Activated CD4-positive, alpha-beta T cell treated with anti-CD3 and anti-CD28 coated beads, Interleukin-2, amount 50 U/mL, for 16 hours (primary cell): ENCODE measurements around the gene SYTL3.

ENCODE experiments used
- DNase-seq: peaks from one replicate; pipeline ENCODE4 v3.0.0-alpha.2; 2020

The SYTL3 gene

DNA sequence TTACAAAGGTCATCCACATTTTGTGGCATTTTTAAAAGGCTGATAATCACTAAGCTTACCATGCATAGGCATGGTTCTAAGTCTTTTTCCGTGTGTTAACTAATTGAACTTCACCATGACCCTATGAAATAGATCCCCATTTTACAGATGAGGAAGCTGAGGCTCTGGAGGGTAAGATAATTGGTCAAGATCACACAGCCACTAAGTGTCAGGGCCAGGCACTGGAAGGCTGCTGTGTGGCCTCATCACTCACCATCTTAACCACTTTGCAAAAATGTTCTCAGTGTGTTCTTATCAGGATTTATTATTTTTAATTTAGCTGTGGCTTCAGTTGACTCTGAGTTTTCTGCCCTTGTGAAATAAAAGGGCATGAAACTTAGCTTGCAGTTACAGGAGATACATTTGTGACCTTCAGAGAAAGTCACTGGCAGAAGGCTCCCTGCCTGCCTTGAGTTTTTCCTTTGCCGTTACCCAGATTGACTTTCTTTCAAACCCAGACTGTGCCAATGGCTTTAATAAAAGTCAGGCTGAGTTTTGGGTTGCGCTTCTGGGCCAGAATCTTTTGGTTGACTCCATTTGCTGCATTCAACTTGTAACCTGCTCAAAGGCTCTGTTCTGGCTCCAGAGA lies 87.3 kb downstream of the SYTL3 start:
- no peak for DNase-seq

DNA sequence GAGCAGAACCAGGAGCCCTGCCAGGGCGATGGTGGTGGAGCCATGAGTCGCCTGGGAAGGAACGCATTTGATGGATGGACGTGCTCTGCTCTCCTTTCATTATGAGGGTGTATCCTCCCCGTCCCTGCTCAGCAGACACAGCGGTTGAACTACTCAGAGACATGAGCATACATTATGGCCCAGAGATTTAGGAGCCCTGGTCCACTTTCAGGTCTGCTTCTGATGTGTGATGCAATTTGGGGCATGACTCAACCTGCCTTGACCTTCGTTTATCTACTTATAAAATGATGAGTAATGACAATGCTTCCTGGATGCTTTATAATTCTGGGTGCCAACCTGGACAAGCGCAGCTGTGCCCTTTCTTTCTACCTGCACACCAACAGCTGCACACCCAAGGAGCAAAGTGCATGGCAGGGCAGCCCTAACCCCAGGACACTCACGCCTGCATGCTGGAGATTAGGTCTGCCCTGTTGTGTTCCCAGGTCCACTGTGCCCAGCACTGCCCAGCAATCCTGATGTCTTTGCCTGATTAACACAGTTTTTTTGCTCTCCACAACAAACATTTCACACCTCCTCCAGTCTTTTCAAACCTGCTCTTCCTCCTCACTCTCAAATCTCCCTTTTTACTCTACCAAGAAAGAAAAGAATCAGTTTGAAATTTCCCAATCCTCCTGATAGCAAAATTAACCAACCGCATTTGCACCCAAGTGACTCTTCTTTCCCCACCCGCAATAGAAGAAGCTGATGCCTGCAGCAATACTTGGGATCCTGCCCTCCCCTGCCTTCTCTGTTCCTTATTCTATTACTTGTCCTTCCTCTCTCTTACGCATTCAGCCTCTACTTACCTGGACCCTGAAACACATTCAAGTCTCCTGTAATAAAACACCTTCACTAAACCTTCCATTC lies 88.1 kb downstream of the SYTL3 start:
- DNase-seq = no peak

DNA sequence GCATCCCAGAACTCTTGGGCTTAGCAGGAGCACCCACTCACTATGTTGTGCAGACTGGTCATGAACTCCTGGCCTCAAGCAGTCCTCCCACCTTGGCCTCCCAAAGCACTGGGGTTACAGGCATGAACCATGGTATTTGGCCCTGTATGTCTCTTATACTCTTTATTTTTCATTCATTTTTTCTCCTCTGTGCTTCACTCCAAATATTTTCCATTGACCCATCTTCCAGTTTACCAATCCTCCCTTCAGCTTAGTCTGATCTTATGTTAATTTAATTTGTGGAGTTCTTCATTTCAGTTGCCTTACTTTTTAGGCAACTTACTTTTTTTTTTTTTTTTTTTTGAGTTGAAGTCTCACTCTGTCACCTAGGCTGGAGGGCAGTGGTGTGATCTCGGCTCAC lies 89.8 kb downstream of the SYTL3 start:
- DNase-seq = no peak

DNA sequence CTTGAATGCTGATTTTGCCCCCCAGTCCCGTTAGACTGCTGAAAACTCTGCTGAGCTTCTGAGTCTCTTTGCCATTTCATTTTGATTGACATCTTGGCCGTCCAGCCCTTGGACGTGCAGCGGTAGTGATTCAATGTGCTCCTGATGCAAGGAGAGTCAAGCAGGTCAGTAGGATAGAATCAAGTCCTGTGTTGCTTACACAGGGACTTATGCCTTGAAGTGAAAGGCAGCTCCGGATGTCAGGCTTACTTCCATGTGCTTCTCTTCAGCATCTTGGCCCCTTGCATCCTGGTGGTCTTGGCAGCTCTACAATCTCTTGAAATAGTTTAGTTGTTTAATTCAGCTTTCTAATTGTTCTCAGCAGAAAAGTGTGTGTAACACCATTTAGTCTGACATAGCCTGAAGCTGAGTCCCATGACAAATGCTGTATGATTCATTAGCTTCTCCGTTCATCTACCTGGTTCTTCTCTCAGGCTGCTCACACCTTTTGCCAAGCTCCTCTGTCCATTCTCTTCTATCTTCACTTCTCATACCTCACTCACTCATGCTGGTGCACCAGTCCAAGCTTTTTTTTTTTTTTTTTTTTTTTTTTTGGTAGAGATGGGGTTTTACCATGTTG lies 93.3 kb downstream of the SYTL3 start:
- DNase-seq = no peak

DNA sequence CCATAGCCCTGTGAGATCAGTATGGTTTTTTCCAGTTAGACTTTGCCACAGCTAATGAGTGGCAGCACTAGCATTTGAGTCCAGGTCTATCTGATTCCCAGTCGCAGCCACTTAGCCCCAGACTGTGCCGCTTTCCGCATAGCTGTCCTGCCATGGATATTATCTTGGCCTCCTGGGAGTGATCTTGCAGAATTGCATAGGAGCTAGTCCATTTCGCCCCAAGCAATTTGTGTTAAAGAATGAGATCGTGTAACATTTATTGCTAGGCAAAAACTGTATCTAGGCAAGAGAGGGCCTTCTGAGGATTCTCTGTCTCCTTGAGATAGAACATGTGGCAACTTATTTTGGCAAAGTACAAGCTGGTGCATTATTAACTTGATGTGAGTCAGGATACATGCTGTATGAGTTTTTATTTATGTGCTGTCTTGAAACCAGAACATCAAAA lies 95.2 kb downstream of the SYTL3 start:
- DNase-seq = no peak

DNA sequence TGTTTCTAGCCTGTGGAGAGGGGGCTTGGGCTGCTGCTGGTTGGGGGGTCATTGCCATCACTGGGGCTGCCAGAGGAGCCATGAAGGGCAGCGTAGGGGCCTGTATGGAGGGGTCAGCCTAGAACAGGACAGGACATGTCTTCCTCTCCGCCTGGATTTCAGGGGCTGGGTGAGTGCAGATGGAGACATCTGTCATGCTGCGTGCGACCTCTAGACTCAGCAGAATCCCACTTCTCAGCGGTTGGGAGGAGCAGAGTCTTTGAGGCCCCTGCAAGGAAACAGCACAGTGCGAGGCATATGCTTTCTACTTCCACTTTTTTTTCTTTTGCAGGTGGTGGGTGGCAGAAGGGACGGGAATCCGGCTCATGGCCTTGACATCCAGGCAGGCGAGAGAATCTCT lies 101.4 kb downstream of the SYTL3 start:
- DNase-seq = no peak

DNA sequence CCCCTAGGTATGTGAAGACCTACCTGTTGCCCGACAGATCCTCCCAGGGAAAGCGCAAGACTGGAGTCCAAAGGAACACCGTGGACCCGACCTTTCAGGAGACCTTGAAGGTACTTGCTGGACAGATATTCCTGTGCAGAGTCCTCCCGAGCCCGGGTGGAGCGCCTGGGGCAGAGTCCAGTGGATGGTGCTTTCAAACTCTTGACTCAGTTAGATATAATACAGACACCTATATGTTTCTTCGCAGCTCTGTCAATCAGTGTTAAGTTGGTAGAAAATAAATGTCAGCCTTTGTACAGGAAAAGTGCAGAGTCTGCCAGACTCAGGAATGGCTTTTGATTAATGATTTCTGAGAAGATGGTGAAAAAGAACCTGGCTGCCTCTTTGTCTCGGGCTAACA lies 102.1 kb downstream of the SYTL3 start:
- DNase-seq = no peak

DNA sequence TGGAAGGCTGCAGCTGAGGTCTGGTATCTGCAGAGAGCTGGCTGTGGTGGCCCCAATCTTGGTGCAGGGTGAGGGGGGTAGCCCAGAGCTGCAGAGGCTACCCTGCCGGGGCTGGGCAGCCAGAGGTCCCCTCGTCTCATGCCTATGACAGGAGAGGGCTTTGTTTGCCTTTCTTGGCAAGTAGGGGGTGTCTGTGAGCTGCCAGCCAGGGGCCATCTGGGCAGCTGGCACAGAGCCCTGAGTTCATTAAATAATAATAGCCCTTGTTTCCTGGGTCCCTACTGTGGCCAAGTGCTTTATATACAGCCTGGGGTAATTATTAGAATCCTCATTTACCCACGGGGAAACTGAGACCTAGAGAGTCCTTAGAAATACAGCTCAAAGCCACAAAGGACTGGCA lies 102.8 kb downstream of the SYTL3 start:
- no peak for DNase-seq

DNA sequence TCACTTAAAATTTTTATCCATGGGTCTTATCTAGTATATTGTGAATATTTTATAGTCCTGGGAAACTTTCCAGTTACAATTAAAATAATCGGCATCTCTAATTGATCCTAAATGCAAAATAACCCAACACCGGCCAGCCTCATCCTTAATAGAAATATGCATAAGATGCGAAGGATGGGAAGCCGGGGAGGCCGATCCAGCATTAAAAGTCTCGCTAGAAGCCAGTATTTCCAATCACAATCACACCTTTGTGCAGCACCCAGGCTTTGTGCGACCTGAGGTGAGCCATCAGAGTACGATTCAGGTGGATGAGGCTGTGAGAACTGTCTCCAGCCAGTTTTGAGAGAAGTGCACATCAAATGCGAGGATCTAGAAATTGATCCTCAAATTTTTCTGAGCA lies 104.0 kb downstream of the SYTL3 start:
- no peak for DNase-seq

DNA sequence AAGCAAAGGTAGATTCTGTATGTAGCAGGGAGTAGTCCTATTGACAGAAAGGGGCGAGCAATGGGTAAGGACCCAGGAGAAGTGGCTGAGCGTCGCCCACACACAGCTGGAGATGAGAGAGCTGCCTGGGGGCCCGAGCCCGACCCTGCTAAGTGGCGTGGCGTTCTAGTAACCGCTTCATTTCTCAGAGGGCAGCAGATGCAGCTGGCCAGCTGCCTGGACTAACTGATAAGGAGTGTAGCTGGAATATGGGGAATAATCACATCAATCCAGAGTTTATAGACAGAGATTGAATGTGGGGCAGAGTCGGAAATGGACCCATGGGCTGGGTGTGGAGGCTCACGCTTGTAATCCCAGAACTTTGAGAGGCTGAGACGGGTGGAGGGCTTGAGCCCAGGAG lies 104.9 kb downstream of the SYTL3 start:
- no peak for DNase-seq

DNA sequence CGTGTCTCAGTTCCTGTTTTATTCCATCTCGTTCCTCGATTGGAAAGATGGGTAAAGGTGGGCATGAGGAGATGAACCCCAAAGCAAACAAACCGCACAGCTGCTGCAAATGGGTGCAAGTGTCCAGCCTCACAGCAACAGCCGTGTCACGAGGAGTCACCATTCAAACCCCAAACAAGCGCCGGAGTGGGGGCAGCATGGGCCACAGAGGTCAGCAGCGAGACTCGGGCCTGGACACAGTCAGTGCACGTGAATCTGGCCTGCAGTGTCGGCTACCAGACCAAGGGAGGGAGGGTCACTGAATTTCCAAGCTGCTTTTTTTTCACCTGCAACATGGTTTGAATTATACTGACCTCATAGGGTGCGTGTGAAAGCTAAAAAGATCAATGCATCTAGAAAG lies 105.8 kb downstream of the SYTL3 start:
- DNase-seq = no peak

DNA sequence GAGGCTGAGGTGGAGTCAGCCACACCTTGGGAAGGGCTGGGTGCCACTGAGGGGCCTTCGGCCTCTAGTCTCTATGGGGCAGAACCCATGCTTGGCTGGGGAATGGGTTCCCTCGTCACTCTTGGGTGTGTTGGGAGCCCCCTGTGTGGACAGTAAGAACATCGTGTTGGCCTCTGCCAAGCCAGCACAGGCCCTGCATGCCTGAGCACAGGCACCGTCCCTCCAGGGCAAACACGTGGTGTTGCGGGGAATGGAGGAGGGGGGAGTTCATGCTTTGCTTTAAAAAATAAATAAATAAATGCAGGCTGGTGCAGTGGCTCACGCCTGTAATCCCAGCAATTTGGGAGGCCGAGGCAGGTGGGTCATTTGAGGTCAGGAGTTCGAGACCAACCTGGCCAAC lies 106.3 kb downstream of the SYTL3 start:
- no peak for DNase-seq

DNA sequence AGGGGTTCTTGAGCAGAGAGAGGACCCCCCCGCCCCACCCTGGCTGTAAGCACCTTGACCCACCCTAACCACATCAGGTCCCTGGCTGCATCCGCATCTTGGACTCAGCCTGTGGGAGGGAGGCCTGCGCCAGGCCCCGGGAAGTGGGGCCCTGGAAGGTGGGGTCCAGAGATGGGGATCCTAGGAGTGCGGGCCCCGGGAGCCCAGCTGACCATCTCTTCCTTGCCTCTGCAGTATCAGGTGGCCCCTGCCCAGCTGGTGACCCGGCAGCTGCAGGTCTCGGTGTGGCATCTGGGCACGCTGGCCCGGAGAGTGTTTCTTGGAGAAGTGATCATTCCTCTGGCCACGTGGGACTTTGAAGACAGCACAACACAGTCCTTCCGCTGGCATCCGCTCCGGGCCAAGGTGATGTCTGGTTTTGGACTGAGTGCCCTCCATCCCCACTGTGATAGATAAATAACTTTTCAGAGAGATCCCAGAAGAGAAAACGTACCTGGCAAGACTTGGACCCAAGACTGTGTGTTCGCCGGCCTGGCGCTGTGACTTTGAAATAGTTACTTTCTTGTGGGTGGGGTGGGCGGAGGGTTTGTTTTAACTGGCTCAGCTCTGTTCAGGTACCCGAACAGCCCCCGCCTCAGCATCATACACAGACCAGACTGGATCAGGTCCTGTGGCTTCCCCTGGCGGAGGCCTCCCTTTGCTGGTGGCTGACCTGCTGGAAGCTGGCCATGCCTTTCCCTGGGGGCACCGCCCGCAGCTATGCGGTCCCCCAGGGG lies 107.3 kb downstream of the SYTL3 start:
- no peak for DNase-seq

DNA sequence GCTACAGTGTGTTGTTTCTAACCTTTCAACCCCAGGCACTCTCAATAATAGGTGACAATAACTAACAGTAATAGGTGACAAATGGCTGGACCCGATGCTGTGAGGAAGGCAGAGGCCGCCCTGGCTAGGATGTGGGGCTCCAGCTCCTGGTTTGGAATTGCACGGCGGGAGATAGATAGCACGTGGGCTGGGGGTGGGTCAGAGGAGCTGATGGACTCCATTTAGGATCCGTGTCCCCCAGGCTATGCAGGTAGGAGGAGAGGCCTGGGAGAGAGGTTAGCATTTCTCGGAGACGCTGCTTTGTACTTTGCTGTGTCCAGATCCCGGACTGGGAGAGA lies 107.9 kb downstream of the SYTL3 start:
- DNase-seq = no peak

DNA sequence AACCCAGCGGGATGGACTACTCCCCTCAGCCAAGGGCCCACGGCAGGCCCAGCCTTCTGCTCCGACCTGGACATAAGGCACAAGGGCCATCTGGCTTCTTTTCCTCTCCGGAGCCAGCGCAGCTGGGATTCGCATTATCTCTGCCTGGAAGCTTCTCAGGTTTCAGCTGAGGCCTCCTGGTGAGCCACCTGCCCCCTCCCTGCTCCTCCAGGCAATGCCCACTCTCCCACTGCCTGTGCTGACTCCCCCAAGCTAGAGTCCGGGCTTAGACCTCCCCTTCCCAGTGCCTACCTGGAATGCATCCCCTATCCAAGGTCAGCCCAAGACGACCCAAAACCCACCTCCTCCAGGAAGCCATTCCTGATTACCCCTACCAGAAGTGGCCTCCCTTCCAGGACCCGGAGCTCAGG lies 108.6 kb downstream of the SYTL3 start:
- no peak for DNase-seq

DNA sequence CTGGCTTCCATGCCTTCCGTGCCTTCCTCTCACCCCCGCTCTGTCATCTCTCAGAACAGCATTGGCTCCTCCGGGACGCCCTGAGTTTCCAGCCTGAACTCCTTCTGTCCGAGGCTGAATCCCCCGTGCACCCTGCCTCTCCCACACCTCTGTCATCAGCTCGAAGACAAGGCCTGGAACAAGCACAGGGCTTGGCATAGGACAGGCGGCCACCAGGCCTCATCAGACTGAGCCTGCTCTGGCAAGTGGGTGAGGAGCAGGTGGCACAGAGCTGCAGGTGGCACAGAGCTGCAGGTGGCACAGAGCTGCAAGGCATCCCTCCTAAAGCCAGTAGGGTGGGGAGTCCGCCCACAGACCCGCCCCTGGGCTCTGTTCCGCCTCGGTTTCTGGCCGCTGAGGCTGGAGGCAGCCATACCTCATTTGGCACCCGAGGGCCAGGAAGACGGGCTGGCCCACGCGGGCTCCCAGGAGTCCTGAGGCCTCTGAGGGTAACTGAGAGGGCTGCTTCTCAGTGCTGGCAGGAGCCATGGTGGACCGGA lies 109.2 kb downstream of the SYTL3 start:
- DNase-seq = no peak

DNA sequence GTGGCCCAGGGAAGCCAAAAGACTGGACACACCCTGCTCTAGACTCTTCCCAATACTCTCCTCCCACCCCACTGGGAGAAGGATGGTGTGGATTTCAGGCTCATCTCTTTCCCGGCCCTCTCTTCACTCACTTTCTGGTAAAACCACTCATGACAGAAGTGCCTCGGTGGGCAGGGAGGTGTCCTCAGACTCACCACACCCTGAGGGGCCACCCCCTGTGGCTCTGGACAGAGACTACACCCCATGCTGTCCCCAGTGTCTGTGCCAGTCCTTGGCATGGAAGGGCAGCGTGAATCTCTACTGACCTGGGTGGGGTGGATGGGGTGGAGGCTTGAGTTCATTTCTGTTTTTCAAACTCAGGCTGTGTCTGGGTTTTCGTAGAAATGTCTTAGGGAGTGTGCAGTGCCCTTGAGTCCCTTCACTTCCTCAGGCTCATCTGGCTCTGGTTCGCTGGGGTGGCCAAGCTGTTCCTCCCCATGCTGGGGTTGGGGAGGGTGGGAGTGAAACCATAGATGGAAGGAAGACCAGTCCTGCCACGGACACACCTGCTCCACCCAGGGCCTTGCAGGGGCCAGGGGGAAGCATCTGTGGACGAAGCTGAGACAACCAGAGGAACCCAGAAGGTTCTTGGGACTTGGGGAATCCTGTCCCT lies 110.2 kb downstream of the SYTL3 start:
- DNase-seq = no peak

DNA sequence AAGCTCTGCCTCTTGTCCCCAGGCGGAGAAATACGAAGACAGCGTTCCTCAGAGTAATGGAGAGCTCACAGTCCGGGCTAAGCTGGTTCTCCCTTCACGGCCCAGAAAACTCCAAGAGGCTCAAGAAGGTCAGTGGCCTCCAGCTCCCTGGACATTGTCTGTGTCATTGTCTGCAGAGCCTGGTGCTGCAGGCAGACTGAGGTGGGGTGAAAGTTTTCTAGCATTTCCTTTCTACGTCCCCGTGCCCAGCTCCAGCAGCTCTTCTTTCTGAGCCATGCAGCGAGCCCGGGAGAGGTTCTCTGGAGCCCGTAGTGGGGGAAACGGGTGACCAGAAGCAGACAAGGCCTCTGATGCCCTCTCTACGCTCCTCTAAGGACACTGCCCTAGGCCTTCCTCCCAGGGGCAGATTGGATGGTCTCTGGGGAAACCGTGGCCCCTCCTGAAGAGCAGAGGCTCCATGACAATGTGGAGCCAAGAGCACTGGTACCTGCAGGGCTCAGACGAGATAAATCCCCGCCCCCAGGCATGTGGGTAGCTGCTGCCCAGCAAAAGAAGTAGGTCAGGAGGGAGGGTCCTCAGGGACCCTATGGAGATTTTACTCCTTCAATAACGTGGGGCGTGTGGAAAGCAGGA lies 110.9 kb downstream of the SYTL3 start:
- no peak for DNase-seq

DNA sequence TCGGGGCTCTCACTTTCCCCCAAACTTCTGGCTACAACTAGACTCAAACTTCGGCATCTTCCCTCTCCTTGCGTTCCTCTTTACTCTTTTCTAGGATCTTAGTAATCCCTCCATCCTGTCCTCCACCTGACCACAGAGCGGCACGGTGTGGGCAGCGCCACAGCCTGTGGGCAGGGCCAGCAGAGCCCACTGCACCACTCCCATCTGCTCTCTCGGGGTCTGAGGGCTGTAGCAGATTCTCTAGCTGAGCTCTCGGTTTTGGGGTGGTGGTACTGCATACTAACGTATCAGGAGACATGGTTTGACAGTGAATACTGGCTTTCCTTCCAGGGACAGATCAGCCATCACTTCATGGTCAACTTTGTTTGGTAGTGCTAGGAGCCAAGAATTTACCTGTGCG lies 111.9 kb downstream of the SYTL3 start:
- no peak for DNase-seq

DNA sequence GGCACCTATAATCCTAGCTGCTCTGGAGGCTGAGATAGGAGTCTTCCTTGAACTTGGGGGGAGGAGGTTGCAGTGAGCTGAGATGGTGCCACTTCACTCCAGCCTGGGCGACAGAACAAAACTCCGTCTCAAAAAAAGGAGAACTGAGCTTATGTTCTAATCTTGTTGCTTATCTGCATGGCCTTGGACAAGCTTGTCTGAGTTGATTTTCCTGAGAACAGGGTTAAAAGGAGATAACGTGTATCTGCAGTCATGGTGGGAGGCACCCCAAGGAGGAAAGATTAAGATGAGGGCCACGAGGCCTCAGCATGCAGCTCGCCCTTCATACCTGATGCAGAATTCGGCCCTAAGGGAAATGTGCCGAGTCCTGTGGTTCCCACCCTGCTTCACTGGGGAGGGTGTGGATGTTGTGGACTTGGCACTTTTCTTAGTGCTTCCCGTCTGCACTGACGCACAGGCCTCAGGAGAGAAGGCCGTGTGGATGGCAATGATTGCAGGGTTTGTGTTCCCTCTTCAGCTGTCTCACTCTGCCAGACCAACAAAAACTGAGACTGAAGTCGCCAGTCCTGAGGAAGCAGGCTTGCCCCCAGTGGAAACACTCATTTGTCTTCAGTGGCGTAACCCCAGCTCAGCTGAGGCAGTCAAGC lies 113.1 kb downstream of the SYTL3 start:
- no peak for DNase-seq

DNA sequence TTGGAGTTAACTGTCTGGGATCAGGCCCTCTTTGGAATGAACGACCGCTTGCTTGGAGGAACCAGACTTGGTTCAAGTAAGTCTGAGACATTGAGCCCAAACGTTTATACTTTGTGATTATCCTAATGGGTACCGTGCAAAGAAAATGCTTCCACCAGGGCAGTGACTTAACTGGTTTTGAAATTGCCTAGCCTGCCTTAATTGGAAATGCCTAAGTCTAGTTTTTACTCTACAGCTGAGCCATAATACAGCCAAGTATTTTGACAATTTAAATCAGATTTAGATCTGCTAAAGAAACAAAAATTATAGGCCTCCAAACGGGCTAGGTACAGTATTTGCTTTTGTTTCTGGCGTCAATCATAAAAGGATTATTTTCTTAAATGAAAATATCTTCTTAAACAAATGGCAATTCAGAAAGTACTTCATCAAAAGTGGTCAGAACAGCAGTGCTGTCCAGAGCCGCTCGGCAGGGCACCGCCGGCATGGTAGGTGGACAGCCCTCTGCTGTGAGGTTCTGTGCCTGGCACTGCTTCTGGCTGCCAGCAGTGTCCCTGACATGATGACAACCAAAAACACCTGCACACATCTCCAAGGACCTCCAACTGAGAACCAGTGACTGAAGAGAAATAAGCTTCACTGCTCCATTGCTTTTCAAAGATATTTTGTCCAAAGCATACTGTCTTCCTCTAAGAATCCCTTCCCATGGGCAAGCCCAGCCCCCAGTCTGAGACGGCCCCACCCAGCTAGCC lies 113.8 kb downstream of the SYTL3 start:
- DNase-seq = no peak
